Measurements from ENCODE around the gene ZMAT3.

Gene ZMAT3

GRCh38 chr3:179005213-179005612, 66.4 kb downstream of the ZMAT3 start:
- H3K4me3 ChIP-seq (ENCODE audit: low read depth, low read length): no peak overlapping the region
- no peak for DNase-seq (ENCODE audit: low read depth)
- TF ChIP-seq CTCF (IDR thresholded peaks at IDR 0.05; ENCODE audit: insufficient read depth, low read depth, low read length, missing control alignments): no peak

DNA sequence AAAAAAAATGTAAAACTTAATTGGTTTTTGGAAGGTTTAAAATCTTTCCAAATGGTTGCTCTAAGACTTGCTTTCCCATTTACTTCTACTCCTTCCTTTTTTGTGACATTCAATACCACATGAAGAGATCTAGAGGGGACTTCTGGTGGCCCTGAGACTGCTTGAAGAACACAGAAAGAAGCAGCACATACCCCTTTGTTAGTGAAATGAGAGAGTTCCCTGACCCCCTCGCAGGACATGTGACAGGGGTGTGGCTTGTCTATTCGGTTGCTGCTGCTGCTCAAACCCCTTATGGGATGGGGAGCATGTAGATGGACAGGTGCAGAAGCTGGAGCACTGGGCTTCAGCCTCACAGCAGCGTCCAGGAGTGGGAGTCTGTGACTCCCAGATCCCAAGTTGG, 71.0 kb downstream of the ZMAT3 start:
- no peak overlapping the region for H3K4me3 ChIP-seq (ENCODE audit: low read depth, low read length)
- DNase-seq (ENCODE audit: low read depth): no peak
- no peak for TF ChIP-seq CTCF (IDR thresholded peaks at IDR 0.05; ENCODE audit: insufficient read depth, low read depth, low read length, missing control alignments)

DNA sequence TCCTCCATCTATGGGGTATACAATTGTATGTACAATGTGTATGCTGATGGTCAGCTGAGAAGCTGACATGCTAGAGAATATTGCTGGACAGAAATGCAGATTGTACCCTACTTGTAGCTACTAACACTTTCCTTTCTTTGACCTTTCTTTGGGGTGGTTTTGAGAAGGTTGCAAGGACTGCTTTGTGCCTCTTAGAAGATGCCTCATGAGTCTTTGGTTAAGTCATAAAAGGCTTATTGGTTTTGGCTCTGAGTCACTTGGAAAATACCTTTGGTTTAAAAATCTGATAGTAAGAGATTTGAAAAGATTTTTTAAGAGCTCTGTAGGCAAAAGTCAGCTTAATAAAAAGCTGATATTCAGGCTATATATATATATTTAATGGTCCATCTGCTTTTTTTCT, 71.5 kb downstream of the ZMAT3 start:
- peak; percentile 56 for DNase-seq (ENCODE audit: low read depth)
- no peak overlapping the region for H3K4me3 ChIP-seq (ENCODE audit: low read depth, low read length)

GRCh38 chr3:178996399-178996798, 75.2 kb downstream of the ZMAT3 start:
- no peak for TF ChIP-seq CTCF (IDR thresholded peaks at IDR 0.05; ENCODE audit: insufficient read depth, low read depth, low read length, missing control alignments)
- no peak for DNase-seq (ENCODE audit: low read depth)
- no peak overlapping the region for H3K4me3 ChIP-seq (ENCODE audit: low read depth, low read length)

More for the DNA sequence above, 71.5 kb downstream of the ZMAT3 start:
- no peak for TF ChIP-seq CTCF (IDR thresholded peaks at IDR 0.05; ENCODE audit: insufficient read depth, low read depth, low read length, missing control alignments)

DNA sequence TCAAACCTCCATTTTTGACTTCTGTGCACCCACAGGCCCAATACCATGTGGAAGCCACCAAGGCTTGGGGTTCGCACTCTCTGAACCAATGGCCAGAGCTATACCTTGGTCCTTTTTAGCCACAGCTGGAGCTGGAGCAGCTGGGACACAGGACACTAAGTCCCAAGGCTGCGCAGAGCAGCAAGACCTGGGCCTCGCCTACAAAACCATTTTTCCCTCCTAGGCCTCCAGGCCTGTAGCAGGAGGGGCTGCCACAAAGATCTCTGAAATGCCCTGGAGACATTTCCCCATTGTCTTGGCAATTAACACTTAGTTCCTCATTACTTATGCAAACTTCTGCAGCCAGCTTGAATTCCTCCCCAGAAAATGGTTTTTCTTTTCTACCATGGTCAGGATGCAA, 81.3 kb downstream of the ZMAT3 start:
- DNase-seq (ENCODE audit: low read depth): no peak
- TF ChIP-seq CTCF (IDR thresholded peaks at IDR 0.05; ENCODE audit: insufficient read depth, low read depth, low read length, missing control alignments): no peak
- no peak overlapping the region for H3K4me3 ChIP-seq (ENCODE audit: low read depth, low read length)

- DNase-seq (ENCODE audit: low read depth): no peak
- no peak overlapping the region for H3K4me3 ChIP-seq (ENCODE audit: low read depth, low read length)
- no peak for TF ChIP-seq CTCF (IDR thresholded peaks at IDR 0.05; ENCODE audit: insufficient read depth, low read depth, low read length, missing control alignments)
These were observed 81.8 kb downstream of the ZMAT3 start for GRCh38 chr3:178989821-178990220.

- no peak overlapping the region for H3K4me3 ChIP-seq (ENCODE audit: low read depth, low read length)
- TF ChIP-seq CTCF (IDR thresholded peaks at IDR 0.05; ENCODE audit: insufficient read depth, low read depth, low read length, missing control alignments): no peak
- DNase-seq (ENCODE audit: low read depth): no peak
These were observed 83.9 kb downstream of the ZMAT3 start for GRCh38 chr3:178987745-178988144.

All from GM12865 (cell line).